Activated CD8-positive, alpha-beta memory T cell treated with anti-CD3 and anti-CD28 coated beads for 48 hours (primary cell): ENCODE measurements around the gene C20orf96.
"Not testable (repeated sequence)": the region's sequence is repeated elsewhere in the genome, so short reads cannot be mapped to it uniquely, and the experiment has no call there.

Experiments
- DNase-seq, 3 experiments: peaks; one replicate each; pipeline ENCODE4 v3.0.0-alpha.2; 2020; ENCODE audit warnings: low read depth in 2 of 3, low spot score in 2 of 3

Gene C20orf96

DNA sequence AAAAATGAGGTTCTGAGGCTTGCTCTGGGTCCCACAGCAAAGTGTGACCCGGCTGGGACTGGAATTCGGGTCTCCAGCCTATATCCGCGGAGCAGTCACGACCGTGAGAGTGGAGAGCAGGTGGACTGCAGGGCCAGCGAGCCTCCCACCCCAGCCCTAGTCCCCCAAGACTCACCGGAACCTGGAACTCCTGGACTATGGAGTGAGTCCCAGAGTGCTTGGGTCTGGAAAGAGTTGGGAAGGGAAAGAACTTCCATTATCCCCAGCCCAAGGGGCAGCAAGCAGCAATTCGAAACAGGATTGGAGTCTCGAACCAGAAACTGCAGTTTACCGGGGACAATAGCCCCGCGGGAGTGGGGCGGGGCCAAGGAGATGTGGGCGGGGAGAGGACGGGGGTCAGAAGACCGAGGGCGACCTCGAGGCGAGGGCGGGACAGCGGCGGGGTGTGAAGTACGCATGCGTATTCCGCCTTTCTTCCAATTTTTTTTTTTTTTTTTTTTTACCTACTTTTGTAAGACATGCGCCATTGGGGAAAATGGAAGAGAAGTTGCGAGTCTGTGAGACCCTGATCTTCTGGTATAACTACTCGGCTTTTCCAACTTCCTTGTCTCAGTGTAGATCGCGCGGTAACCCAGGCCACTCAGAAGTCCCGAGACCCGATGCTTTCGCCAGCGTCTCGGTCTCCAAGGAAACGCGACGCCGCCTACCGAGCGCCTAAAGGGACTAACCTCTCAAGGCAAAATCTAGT, at the start of gene C20orf96:
Gene C20orf96 (minus strand): TSS at position 667 of the 748 bp plus-strand sequence. CDS start 140 bp downstream, at position 527.
- peak; percentile 65 to 70 (median 66) for DNase-seq

- not testable (repeated sequence) for DNase-seq
Observed at GRCh38 chr20:336040-336439, 45.5 kb upstream of the C20orf96 start.

GRCh38 chr20:334578-334977, 44.0 kb upstream of the C20orf96 start:
- DNase-seq, result no peak

- no peak for DNase-seq
Observed at GRCh38 chr20:330233-331149, 39.9 kb upstream of the C20orf96 start.

GRCh38 chr20:329851-330232, 39.3 kb upstream of the C20orf96 start:
- no peak for DNase-seq

DNA sequence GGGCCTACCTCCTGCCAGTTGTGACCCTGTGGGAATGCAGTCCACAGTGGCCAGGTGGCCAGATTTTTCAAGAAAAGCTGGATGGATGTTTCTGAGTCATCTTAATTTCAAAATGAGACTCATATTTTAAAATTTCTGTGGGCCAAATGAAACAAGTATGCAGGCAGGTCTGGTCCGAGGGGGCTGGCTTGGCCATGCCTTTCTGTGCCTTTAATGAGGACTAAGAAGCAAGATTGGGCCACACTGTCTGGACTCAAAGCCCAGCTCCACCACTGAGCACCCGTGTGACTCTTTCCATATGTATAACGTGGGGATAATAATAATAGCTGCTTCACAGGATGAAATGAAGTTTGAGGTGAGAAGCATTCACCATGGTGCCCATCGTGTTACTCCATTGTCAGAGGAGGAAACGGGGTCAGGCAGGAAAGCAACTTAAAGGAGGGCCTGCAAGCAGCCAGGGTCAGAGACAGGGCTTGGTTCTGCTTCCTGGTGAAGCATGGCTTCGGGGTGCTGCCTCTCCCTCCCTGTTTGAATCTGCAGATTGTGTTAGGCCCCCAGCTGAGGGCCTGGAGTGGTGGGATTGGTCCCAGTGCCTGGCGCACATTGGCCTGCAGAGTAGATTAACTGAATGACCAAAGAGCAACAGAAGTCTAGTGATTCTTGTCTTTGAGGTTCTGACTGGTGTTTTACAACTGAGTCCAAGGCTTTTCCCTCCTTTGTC, 38.6 kb upstream of the C20orf96 start:
- DNase-seq, result no peak

GRCh38 chr20:328027-328974, 37.8 kb upstream of the C20orf96 start:
- no peak for DNase-seq

- peak; percentile 60 to 71 (median 63) for DNase-seq
Observed at GRCh38 chr20:327186-328026, 36.9 kb upstream of the C20orf96 start.

- DNase-seq, result no peak
Observed at GRCh38 chr20:326645-327185, 36.2 kb upstream of the C20orf96 start.

DNA sequence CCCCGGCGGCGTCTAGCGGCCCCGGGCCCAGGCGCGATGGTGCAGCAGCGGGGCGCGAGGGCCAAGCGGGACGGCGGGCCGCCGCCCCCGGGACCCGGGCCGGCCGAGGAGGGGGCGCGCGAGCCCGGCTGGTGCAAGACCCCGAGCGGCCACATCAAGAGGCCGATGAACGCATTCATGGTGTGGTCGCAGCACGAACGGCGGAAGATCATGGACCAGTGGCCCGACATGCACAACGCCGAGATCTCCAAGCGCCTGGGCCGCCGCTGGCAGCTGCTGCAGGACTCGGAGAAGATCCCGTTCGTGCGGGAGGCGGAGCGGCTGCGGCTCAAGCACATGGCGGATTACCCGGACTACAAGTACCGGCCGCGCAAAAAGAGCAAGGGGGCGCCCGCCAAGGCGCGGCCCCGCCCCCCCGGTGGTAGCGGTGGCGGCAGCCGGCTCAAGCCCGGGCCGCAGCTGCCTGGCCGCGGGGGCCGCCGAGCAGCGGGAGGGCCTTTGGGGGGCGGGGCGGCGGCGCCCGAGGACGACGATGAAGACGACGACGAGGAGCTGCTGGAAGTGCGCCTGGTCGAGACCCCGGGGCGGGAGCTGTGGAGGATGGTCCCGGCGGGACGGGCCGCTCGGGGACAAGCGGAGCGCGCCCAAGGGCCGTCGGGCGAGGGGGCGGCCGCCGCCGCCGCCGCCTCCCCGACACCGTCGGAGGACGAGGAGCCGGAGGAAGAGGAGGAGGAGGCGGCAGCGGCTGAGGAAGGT, 35.5 kb upstream of the C20orf96 start:
- DNase-seq, result peak in 2 of 3 experiments; percentile 26 to 45

GRCh38 chr20:325045-325888, 34.7 kb upstream of the C20orf96 start, which contains the start of gene SOX12:
Gene SOX12, plus strand, starts transcription at chr20:325552. Its CDS starts 373 bp downstream, at chr20:325925.
- peak; percentile 94 to 96 (median 95) for DNase-seq

DNA sequence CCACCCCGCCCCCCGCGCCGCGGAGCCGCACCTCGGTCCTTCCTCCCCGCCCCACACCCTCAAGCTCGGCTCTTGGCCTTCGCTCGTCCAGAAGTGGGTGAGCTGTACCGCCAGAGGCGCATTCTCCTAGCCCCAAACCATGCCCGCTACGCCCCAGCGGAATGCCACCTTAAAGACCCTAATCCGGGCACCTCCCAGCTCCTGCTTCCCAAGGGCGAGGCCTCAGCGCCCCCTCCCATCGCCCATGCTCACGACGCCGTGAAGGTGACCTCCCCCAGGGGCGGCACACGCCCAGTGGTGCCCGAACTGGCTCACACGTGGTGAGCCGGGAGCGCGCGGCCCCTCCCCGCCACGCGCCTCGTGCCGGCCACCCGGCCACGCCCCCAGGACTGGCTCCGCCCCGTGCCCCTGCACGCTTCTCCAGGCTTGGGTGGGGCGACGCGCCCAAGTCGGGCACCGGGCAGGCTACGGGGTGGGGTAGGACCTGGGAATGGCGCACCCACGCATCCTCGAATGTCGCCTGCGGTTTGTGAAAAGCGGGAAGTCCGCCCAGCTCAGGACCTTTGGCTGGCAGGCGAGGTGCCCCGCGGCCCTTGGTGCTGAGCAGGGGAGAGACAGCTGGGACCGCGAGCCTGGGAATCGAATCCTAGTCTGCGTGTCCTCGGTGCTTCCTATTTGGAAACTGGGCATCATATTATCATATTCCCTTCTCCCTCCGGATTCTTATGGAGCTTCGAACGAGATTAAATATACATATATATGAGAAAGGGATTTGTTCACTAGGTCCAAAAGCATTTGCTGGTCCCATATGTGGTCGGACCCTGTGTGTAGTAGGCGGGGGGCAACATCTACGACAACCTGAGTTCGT, 33.9 kb upstream of the C20orf96 start:
- peak; percentile 78 to 87 (median 80) for DNase-seq

DNA sequence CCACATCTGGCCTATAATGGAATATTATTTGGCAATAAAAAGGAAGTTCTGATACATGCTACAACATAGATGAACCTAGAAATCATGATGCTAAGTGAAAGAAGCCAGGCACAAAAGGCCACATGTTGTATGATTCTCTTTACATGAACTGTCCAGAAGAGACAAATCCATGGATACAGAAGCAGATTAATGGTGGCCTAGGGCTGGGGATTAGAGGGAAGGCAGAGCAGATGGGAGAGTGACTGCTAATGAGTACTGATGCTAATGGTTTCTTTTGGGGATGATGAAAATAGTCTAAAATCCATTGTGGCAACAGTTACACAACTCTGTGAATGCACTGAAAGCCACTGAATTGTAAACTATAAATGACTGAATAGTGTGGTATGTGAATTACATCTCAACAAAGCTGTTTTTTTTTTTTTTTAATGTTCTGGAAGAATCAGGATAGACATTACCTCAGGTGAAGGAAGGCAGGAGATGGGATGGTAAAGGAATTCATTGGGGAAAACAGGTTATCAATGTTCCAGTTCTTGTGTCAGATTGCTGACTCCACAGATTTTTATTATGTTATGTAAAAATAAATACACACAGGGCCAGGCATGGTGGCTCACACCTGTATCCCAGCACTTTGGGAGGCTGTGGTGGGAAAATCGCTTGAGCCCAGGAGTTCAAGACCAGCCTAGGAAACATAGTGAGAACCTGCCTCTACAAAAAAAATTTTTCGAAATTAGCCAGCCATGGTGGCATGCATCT, 25.9 kb upstream of the C20orf96 start:
- DNase-seq, result no peak

GRCh38 chr20:313948-314347, 23.4 kb upstream of the C20orf96 start:
- DNase-seq, result no peak

- no peak for DNase-seq
Observed at GRCh38 chr20:313402-313801, 22.9 kb upstream of the C20orf96 start.

DNA sequence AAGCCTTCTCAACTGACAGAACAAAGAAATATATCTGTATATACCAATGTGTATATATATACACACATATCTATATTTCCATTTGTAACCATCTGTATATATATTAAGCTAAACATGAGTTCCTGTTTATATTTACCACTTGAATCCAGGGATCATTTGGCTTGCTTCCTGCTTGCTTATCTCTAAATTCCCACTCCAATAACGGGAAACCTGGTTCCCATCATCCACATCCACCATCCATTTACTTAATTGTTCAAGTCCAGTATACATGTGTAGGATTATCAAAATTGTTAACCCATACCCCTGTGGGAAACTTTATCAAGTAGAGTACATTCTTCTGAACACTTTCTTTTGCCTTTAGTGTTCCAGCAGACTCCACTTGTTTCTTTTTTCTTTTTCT, 22.3 kb upstream of the C20orf96 start:
- no peak for DNase-seq
